ENCODE measurements around the gene TGFB1. TPM values are rescaled to one million over a fixed set of nuclear protein-coding genes. Genes with fewer than 3 reads are reported as not detected.

The TGFB1 gene
- total RNA-seq, 1 donor from 2014 or later: 24.9 TPM

- Mint-ChIP-seq H3K4me1 (no peaks in the 10 kb centered on the region), H3K27me3 (ENCODE audit: low read depth) (no peaks in the 10 kb centered on the region), H3K9me3 (no peaks in the 10 kb centered on the region), H3K36me3 (peaks cover 5% of the 10 kb centered on the region), H3K27ac (no peak overlapping the region), H3K4me3 (no peak overlapping the region)
- no peak for DNase-seq (ENCODE audit: low spot score in 2 of 2, unreplicated experiment in 2 of 2)
- no peak for TF ChIP-seq CTCF (IDR thresholded peaks at IDR 0.05; ENCODE audit: unreplicated experiment)
These were observed 18.9 kb downstream of the TGFB1 start for GRCh38 chr19:41334793-41335192.

DNA sequence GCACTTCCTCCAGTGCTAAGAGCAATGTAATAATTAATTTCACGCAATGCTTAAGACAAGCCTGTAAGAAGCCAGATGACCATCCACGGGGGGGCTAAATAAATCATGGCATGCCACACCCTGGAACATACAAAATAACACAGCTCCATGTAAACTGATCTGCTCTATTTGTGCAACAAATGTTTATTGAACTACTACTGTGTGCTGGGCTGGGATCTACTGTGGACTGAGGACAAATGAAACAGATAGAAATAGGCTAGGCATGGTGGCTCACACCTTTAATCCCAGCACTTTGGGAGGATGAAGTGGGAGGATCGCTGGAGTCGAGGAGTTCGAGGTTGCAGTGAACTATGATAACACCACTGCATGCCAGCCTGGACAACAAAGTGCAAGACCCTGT, 21.3 kb downstream of the TGFB1 start:
- Mint-ChIP-seq H3K4me3 (no peak overlapping the region), H3K27ac (no peak overlapping the region), H3K9me3 (no peaks in the 10 kb centered on the region), H3K36me3 (peaks cover 4% of the 10 kb centered on the region), H3K27me3 (ENCODE audit: low read depth) (no peaks in the 10 kb centered on the region), H3K4me1 (peaks cover 5% of the 10 kb centered on the region)
- no peak for DNase-seq (ENCODE audit: low spot score in 2 of 2, unreplicated experiment in 2 of 2)
- no peak for TF ChIP-seq CTCF (IDR thresholded peaks at IDR 0.05; ENCODE audit: unreplicated experiment)

DNA sequence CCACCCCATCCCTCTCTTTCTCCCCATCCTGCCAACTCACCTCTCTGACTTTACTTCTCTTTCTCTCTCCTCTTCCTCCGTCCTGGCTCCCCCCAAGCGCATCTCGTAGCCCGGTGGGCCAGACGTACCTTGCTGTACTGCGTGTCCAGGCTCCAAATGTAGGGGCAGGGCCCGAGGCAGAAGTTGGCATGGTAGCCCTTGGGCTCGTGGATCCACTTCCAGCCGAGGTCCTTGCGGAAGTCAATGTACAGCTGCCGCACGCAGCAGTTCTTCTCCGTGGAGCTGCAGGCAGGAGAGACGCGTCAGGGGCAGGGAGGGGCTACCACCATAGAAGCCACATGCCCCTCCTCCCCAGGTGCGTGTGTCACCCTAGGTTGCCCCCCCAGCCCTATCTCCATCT, 21.7 kb downstream of the TGFB1 start:
- Mint-ChIP-seq H3K9me3 (no peaks in the 10 kb centered on the region), H3K27me3 (ENCODE audit: low read depth) (no peaks in the 10 kb centered on the region), H3K4me1 (peaks cover 7% of the 10 kb centered on the region), H3K4me3 (no peak overlapping the region), H3K36me3 (peaks cover 4% of the 10 kb centered on the region), H3K27ac (no peak overlapping the region)
- no peak for DNase-seq (ENCODE audit: low spot score in 2 of 2, unreplicated experiment in 2 of 2)
- no peak for TF ChIP-seq CTCF (IDR thresholded peaks at IDR 0.05; ENCODE audit: unreplicated experiment)

DNA sequence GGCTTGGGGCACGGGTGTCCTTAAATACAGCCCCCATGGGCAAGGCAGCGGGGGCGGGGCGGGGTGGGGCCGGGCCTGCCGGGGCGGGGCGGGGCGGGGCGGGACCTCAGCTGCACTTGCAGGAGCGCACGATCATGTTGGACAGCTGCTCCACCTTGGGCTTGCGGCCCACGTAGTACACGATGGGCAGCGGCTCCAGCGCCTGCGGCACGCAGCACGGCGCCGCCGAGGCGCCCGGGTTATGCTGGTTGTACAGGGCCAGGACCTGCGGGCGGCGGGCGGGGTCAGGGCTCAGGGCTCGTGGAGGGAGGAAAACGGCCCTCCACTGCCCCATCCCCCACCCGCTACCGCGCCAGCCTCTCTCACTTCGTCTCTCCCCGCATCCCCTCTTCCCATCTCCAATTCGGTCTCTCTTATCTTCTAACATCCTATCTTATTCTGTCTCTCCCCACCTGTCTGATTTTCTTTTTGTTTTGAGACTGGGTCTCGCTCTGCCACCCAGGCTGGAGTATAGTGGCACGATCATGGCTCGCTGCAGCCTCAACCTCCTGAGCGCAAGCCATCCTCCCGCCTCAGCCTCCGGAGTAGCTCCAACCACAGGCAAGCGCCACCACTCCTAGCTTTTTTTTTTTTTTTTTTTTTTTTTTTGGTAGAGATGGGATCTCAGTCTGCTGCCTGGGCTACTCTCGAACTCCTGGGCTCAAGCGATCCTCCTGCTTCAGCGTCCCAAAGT, 22.6 kb downstream of the TGFB1 start:
- Mint-ChIP-seq H3K4me1 (peaks cover 14% of the 10 kb centered on the region), H3K36me3 (peaks cover 4% of the 10 kb centered on the region), H3K4me3 (no peak overlapping the region), H3K9me3 (no peaks in the 10 kb centered on the region), H3K27me3 (ENCODE audit: low read depth) (peaks cover 3% of the 10 kb centered on the region), H3K27ac (no peak overlapping the region)
- no peak for TF ChIP-seq CTCF (IDR thresholded peaks at IDR 0.05; ENCODE audit: unreplicated experiment)
- no peak for DNase-seq (ENCODE audit: low spot score in 2 of 2, unreplicated experiment in 2 of 2)

- Mint-ChIP-seq H3K36me3 (peaks cover 4% of the 10 kb centered on the region), H3K9me3 (no peaks in the 10 kb centered on the region), H3K27ac (no peak overlapping the region), H3K4me1 (peaks cover 17% of the 10 kb centered on the region), H3K27me3 (ENCODE audit: low read depth) (peaks cover 4% of the 10 kb centered on the region), H3K4me3 (no peak overlapping the region)
- no peak for TF ChIP-seq CTCF (IDR thresholded peaks at IDR 0.05; ENCODE audit: unreplicated experiment)
- DNase-seq (ENCODE audit: low spot score in 2 of 2, unreplicated experiment in 2 of 2): no peak
These were observed 23.2 kb downstream of the TGFB1 start for GRCh38 chr19:41330481-41330880.
